Measurements from ENCODE around the gene TYR.
"Not testable (repeated sequence)": the region's sequence is repeated elsewhere in the genome, so short reads cannot be mapped to it uniquely, and the experiment has no call there.

- TF ChIP-seq POLR2AphosphoS5, POLR2A, POU2F2, TAF1 (IDR thresholded peaks at IDR 0.05; ENCODE audit: low read depth, low read length): not testable (repeated sequence)
Measured at GRCh38 chr11:89286601-89287000, 108.9 kb downstream of the TYR start.
